Measurements from ENCODE around the gene C16orf96.
"Not testable (repeated sequence)": the region's sequence is repeated elsewhere in the genome, so short reads cannot be mapped to it uniquely, and the experiment has no call there.

Gene C16orf96

GRCh38 chr16:4566144-4566543 lies 10.0 kb downstream of the C16orf96 start:
- peak; percentile 13 for DNase-seq (ENCODE audit: low spot score)

GRCh38 chr16:4570086-4570485 lies 13.9 kb downstream of the C16orf96 start:
- DNase-seq (ENCODE audit: low spot score), result no peak

- no peak for DNase-seq (ENCODE audit: low spot score)
Measured at GRCh38 chr16:4570688-4571321, 14.7 kb downstream of the C16orf96 start.

GRCh38 chr16:4572715-4573114 lies 16.6 kb downstream of the C16orf96 start:
- no peak for DNase-seq (ENCODE audit: low spot score)

GRCh38 chr16:4573926-4574325 lies 17.8 kb downstream of the C16orf96 start:
- not testable (repeated sequence) for DNase-seq (ENCODE audit: low spot score)

- DNase-seq (ENCODE audit: low spot score), result no peak
Measured at GRCh38 chr16:4574919-4575705, 19.0 kb downstream of the C16orf96 start.

- DNase-seq (ENCODE audit: low spot score), result no peak
Measured at GRCh38 chr16:4576008-4576407, 19.9 kb downstream of the C16orf96 start.

GRCh38 chr16:4578961-4579530 lies 22.9 kb downstream of the C16orf96 start:
- DNase-seq (ENCODE audit: low spot score), result no peak

GRCh38 chr16:4580250-4580649 lies 24.1 kb downstream of the C16orf96 start:
- DNase-seq (ENCODE audit: low spot score), result no peak

- no peak for DNase-seq (ENCODE audit: low spot score)
Measured at GRCh38 chr16:4583906-4584305, 27.8 kb downstream of the C16orf96 start.

GRCh38 chr16:4586291-4586690 lies 30.2 kb downstream of the C16orf96 start:
- no peak for DNase-seq (ENCODE audit: low spot score)

GRCh38 chr16:4588386-4588785 lies 32.2 kb downstream of the C16orf96 start:
- DNase-seq (ENCODE audit: low spot score), result no peak

- no peak for DNase-seq (ENCODE audit: low spot score)
Measured at GRCh38 chr16:4588961-4589360, 32.8 kb downstream of the C16orf96 start.

- no peak for DNase-seq (ENCODE audit: low spot score)
Measured at GRCh38 chr16:4591191-4591590, 35.1 kb downstream of the C16orf96 start.

- no peak for DNase-seq (ENCODE audit: low spot score)
Measured at GRCh38 chr16:4591706-4592470, 35.7 kb downstream of the C16orf96 start.

- DNase-seq (ENCODE audit: low spot score), result no peak
Measured at GRCh38 chr16:4593086-4593485, 36.9 kb downstream of the C16orf96 start.

- DNase-seq (ENCODE audit: low spot score), result no peak
Measured at GRCh38 chr16:4594433-4595410, 38.6 kb downstream of the C16orf96 start.

- no peak for DNase-seq (ENCODE audit: low spot score)
Measured at GRCh38 chr16:4597174-4597573, 41.0 kb downstream of the C16orf96 start.

- no peak for DNase-seq (ENCODE audit: low spot score)
Measured at GRCh38 chr16:4599037-4599436, 42.9 kb downstream of the C16orf96 start.

- no peak for DNase-seq (ENCODE audit: low spot score)
Measured at GRCh38 chr16:4599545-4599944, 43.4 kb downstream of the C16orf96 start.
